H9 (cell line): ENCODE data around the gene SPOCD1. TPM values are rescaled to one million over a fixed set of nuclear protein-coding genes. Genes with fewer than 3 reads are reported as not detected.
A peak's percentile ranks its signal among the peaks of the same experiment; 100 is the strongest.

Experiments
- DNase-seq: peaks from one replicate; pipeline ENCODE4 v3.0.0-alpha.2; 2017
- H2AFZ ChIP-seq: one replicate; pipeline ENCODE4 v1.6.1; 2013; ENCODE audit warnings: mild to moderate bottlenecking, low read length, control low read depth, moderate library complexity
- H2AK5ac ChIP-seq: 2 replicates; pipeline ENCODE4 v1.6.1; 2013; ENCODE audit warnings: low read length, control low read depth, mixed read lengths; ENCODE audit not compliant: insufficient read length
- H2BK120ac ChIP-seq: one replicate; pipeline ENCODE4 v1.6.1; 2013; ENCODE audit warnings: low read depth, mild to moderate bottlenecking, low read length, control low read depth, inconsistent platforms; ENCODE audit not compliant: poor library complexity, severe bottlenecking
- H2BK12ac ChIP-seq: 2 replicates; pipeline ENCODE4 v1.6.1; 2013; ENCODE audit warnings: low read length, control low read depth, mixed read lengths, low read depth; ENCODE audit not compliant: insufficient read length
- H2BK15ac ChIP-seq: 2 replicates; pipeline ENCODE4 v1.6.1; 2013; ENCODE audit warnings: low read depth, low read length, control low read depth
- H2BK20ac ChIP-seq: one replicate; pipeline ENCODE4 v1.6.1; 2013; ENCODE audit warnings: low read depth, mild to moderate bottlenecking, low read length, control low read depth, inconsistent platforms; ENCODE audit not compliant: poor library complexity, severe bottlenecking
- H2BK5ac ChIP-seq: 2 replicates; pipeline ENCODE4 v1.6.1; 2013; ENCODE audit warnings: low read length, control low read depth, mixed read lengths; ENCODE audit not compliant: insufficient read length
- H3K14ac ChIP-seq: 2 replicates; pipeline ENCODE4 v1.6.1; 2013; ENCODE audit warnings: low read length, control low read depth; ENCODE audit not compliant: insufficient read depth
- H3K18ac ChIP-seq: 2 replicates; pipeline ENCODE4 v1.6.1; 2013; ENCODE audit warnings: low read depth, mild to moderate bottlenecking, mixed read lengths, low read length, control low read depth; ENCODE audit not compliant: insufficient read length
- H3K23ac ChIP-seq: 2 replicates; pipeline ENCODE4 v1.6.1; 2013; ENCODE audit warnings: low read length, control low read depth, mixed read lengths, low read depth; ENCODE audit not compliant: insufficient read length
- H3K23me2 ChIP-seq: 2 replicates; pipeline ENCODE4 v1.6.1; 2013; ENCODE audit warnings: low read depth, mild to moderate bottlenecking, mixed read lengths, low read length, control low read depth; ENCODE audit not compliant: insufficient read length, poor library complexity, severe bottlenecking
- H3K27ac ChIP-seq: 2 replicates; pipeline ENCODE4 v1.5.1; 2013; ENCODE audit warnings: low read length, control low read depth, mixed read lengths, low read depth; ENCODE audit not compliant: insufficient read length
- H3K27me3 ChIP-seq: 2 replicates; pipeline ENCODE4 v1.6.1; 2013; ENCODE audit warnings: low read length, control low read depth, inconsistent platforms; ENCODE audit not compliant: insufficient read depth
- H3K4ac ChIP-seq: 2 replicates; pipeline ENCODE4 v1.6.1; 2013; ENCODE audit warnings: low read depth, mild to moderate bottlenecking, control low read depth, inconsistent platforms, low read length, moderate library complexity
- H3K4me1 ChIP-seq: 2 replicates; pipeline ENCODE4 v1.6.1; 2013; ENCODE audit warnings: low read length, control low read depth, inconsistent platforms; ENCODE audit not compliant: insufficient read depth
- H3K4me2 ChIP-seq: 2 replicates; pipeline ENCODE4 v1.6.1; 2013; ENCODE audit warnings: low read length, control low read depth, mixed read lengths; ENCODE audit not compliant: insufficient read length, insufficient read depth
- H3K56ac ChIP-seq: 2 replicates; pipeline ENCODE4 v1.6.1; 2013; ENCODE audit warnings: low read depth, mild to moderate bottlenecking, mixed read lengths, low read length, control low read depth; ENCODE audit not compliant: insufficient read length
- H3K79me1 ChIP-seq: 2 replicates; pipeline ENCODE4 v1.6.1; 2013; ENCODE audit warnings: low read depth, mild to moderate bottlenecking, moderate library complexity, low read length, control low read depth, inconsistent platforms; ENCODE audit not compliant: insufficient read depth, poor library complexity, severe bottlenecking
- H3K79me2 ChIP-seq: 2 replicates; pipeline ENCODE4 v1.6.1; 2013; ENCODE audit warnings: low read length, control low read depth, inconsistent platforms; ENCODE audit not compliant: insufficient read depth
- H3K9ac ChIP-seq: 2 replicates; pipeline ENCODE4 v1.6.1; 2013; ENCODE audit warnings: low read length, control low read depth, mixed read lengths; ENCODE audit not compliant: insufficient read length; ENCODE audit errors: extremely low read depth
- H3K9me3 ChIP-seq: one replicate; pipeline ENCODE4 v1.6.1; 2013; ENCODE audit warnings: low read depth, low read length, inconsistent platforms; ENCODE audit not compliant: control insufficient read depth
- H3T11ph ChIP-seq: one replicate; pipeline ENCODE4 v1.6.1; 2013; ENCODE audit warnings: mild to moderate bottlenecking, low read length, control low read depth, inconsistent platforms
- H4K20me1 ChIP-seq: one replicate; pipeline ENCODE4 v1.6.1; 2013; ENCODE audit not compliant: control insufficient read depth, insufficient read length, insufficient read depth
- H4K5ac ChIP-seq: 2 replicates; pipeline ENCODE4 v1.6.1; 2013; ENCODE audit warnings: low read depth, mild to moderate bottlenecking, mixed read lengths, low read length, control low read depth; ENCODE audit not compliant: insufficient read length
- H4K8ac ChIP-seq: replicated peaks from 2 replicates; pipeline ENCODE4 v1.6.1; 2013; ENCODE audit warnings: low read length, control low read depth, mixed read lengths, low read depth; ENCODE audit not compliant: insufficient read length
- H4K91ac ChIP-seq: 2 replicates; pipeline ENCODE4 v1.6.1; 2013; ENCODE audit warnings: low read depth, mild to moderate bottlenecking, moderate library complexity, mixed read lengths, low read length, control low read depth; ENCODE audit not compliant: insufficient read length
- H3K27ac Mint-ChIP-seq, 3 experiments: 2 replicates in 2 of 3; 3 replicates in 1 of 3; pipeline ENCODE4 v1.8.0; 2020 to 2021; ENCODE audit warnings: mixed read lengths in 3 of 3, mild to moderate bottlenecking in 1 of 3, moderate library complexity in 1 of 3
- H3K27me3 Mint-ChIP-seq: 2 replicates; pipeline ENCODE4 v1.8.0; 2021; ENCODE audit warnings: low read depth, mild to moderate bottlenecking, moderate library complexity, mixed read lengths
- H3K36me3 Mint-ChIP-seq, 3 experiments: 2 replicates in 2 of 3; 3 replicates in 1 of 3; pipeline ENCODE4 v1.8.0; 2020 to 2021; ENCODE audit warnings: low read depth in 3 of 3, mixed read lengths in 3 of 3; ENCODE audit not compliant: insufficient read depth in 1 of 3
- H3K4me1 Mint-ChIP-seq, 2 experiments: 2 replicates each; pipeline ENCODE4 v1.8.0; 2020; ENCODE audit warnings: mixed read lengths in 2 of 2
- H3K4me3 Mint-ChIP-seq, 2 experiments: 2 replicates in 1 of 2; 3 replicates in 1 of 2; pipeline ENCODE4 v1.8.0; 2020 to 2021; ENCODE audit warnings: mild to moderate bottlenecking in 2 of 2, mixed read lengths in 2 of 2, moderate library complexity in 1 of 2
- H3K9me3 Mint-ChIP-seq, 2 experiments: 2 replicates in 1 of 2; 3 replicates in 1 of 2; pipeline ENCODE4 v1.8.0; 2020; ENCODE audit warnings: mild to moderate bottlenecking in 2 of 2, mixed read lengths in 2 of 2, moderate library complexity in 1 of 2
- WGBS: extraction: QIAGEN DNeasy Blood & Tissue Kit; methylation state at CpG from one replicate; pipeline ENCODE4 v1.1.7; 2013; ENCODE audit warnings: missing lambda C conversion rate, low lambda C conversion rate, mixed read lengths; ENCODE audit not compliant: insufficient read length; ENCODE audit errors: extremely low coverage; 5-methylcytosine and 5-hydroxymethylcytosine counted together
- total RNA-seq: library from RNA; stranded (reverse); gene quantifications from 2 replicates; pipeline ENCODE4 v1.2.1, GENCODE V29; 2021
- TF ChIP-seq, protein P1 (sequence below): fragments of 200-600 bp; sonication (generic); conservative IDR thresholded peaks from 3 replicates; pipeline ENCODE4 v1.8.0; 2021; ENCODE audit warnings: antibody characterized with exemption, mild to moderate bottlenecking

The SPOCD1 gene
- total RNA-seq, 1 experiment from 2014 or later, result 1.5 TPM

DNA sequence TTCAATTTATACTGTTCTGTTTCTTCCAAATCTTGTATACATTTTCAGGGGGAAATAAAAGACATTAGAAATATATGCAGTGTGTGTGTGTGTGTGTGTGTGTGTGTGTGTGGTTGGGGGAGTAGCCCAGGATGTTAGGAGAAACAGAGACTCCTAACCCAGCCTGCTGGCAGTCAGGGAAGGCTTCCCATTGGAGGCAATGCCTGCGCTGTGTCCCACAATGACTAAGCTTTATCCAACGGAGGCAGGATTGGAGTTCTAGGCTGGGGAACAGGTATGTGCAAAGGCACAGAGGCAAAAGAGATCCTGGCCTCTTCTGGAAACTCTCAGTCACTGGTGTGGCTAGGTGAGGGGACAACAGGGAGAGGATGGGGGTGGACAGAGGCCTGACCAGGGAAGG, 35.2 kb downstream of the SPOCD1 start:
- no peak overlapping the region for H2BK12ac ChIP-seq

More for the DNA sequence above, 35.2 kb downstream of the SPOCD1 start:
- H3K27me3 Mint-ChIP-seq, result peaks cover 26% of the 10 kb centered on the region
- Histone ChIP-seq H3K79me2 (no peaks in the 10 kb centered on the region), H2BK5ac (no peak overlapping the region), H3K27ac (no peak overlapping the region), H4K5ac (no peak overlapping the region), H3K23ac (no peak overlapping the region), H3K4ac (no peak overlapping the region), H3K18ac (no peak overlapping the region), H2BK120ac (no peak overlapping the region), H3K14ac (no peak overlapping the region), H2BK20ac (no peak overlapping the region), H3K79me1 (no peaks in the 10 kb centered on the region), H3K56ac (no peak overlapping the region), H4K8ac (no peak overlapping the region), H4K91ac (no peak overlapping the region), H3K4me2 (no peak overlapping the region), H2AK5ac (no peak overlapping the region), H3T11ph (no peak overlapping the region), H3K23me2 (no peaks in the 10 kb centered on the region), H3K27me3 (no peaks in the 10 kb centered on the region), H2AFZ (no peak overlapping the region), H2BK15ac (no peak overlapping the region), H3K9me3 (no peaks in the 10 kb centered on the region), H4K20me1 (no peaks in the 10 kb centered on the region), H3K9ac (no peak overlapping the region), H3K4me1 (peaks cover 8% of the 10 kb centered on the region; the same call in 1 of the 2 replicates)
- no CpG with 5 or more reads among the region's 2 CpGs for WGBS
- no peaks in the 10 kb centered on the region for H3K36me3 Mint-ChIP-seq
- peaks cover 40 to 46% of the 10 kb centered on the region in 2 experiments for H3K4me1 Mint-ChIP-seq
- peak overlapping the region in 2 of 3 experiments; percentile 3 to 88; a peak in 2 of 7 replicates for H3K27ac Mint-ChIP-seq
- no peak overlapping the region for H3K4me3 Mint-ChIP-seq
- no peak for DNase-seq
- H3K9me3 Mint-ChIP-seq, result no peaks in the 10 kb centered on the region
- TF ChIP-seq, protein P1, sequence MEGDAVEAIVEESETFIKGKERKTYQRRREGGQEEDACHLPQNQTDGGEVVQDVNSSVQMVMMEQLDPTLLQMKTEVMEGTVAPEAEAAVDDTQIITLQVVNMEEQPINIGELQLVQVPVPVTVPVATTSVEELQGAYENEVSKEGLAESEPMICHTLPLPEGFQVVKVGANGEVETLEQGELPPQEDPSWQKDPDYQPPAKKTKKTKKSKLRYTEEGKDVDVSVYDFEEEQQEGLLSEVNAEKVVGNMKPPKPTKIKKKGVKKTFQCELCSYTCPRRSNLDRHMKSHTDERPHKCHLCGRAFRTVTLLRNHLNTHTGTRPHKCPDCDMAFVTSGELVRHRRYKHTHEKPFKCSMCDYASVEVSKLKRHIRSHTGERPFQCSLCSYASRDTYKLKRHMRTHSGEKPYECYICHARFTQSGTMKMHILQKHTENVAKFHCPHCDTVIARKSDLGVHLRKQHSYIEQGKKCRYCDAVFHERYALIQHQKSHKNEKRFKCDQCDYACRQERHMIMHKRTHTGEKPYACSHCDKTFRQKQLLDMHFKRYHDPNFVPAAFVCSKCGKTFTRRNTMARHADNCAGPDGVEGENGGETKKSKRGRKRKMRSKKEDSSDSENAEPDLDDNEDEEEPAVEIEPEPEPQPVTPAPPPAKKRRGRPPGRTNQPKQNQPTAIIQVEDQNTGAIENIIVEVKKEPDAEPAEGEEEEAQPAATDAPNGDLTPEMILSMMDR, result no peak
